IPS DF 6.9 (cell line): Measurements from ENCODE around the gene FBXL19.

Experiments
- DNase-seq: peaks from one replicate; pipeline ENCODE4 v3.0.0-alpha.2; 2013; ENCODE audit warnings: low read depth, low spot score
- H3K27ac ChIP-seq: one replicate; pipeline ENCODE4 v1.5.1; 2013; ENCODE audit warnings: low read length, control low read depth
- H3K27me3 ChIP-seq: 2 replicates; pipeline ENCODE4 v1.6.1; 2013; ENCODE audit warnings: mild to moderate bottlenecking, low read length; ENCODE audit not compliant: control insufficient read depth, insufficient read depth
- H3K36me3 ChIP-seq: 2 replicates; pipeline ENCODE4 v1.6.1; 2013; ENCODE audit warnings: low read length; ENCODE audit not compliant: control insufficient read depth, insufficient read depth
- H3K4me1 ChIP-seq: 2 replicates; pipeline ENCODE4 v1.6.1; 2013; ENCODE audit warnings: low read length; ENCODE audit not compliant: control insufficient read depth, insufficient read depth
- H3K4me3 ChIP-seq: 2 replicates; pipeline ENCODE4 v1.5.1; 2013; ENCODE audit warnings: mild to moderate bottlenecking, low read length
- H3K9me3 ChIP-seq: 2 replicates; pipeline ENCODE4 v1.6.1; 2013; ENCODE audit warnings: low read length, inconsistent platforms; ENCODE audit not compliant: control insufficient read depth, insufficient read depth
- WGBS: extraction: QIAGEN DNeasy Blood & Tissue Kit; methylation state at CpG from one replicate; pipeline ENCODE4 v1.1.7; 2013; ENCODE audit warnings: mixed read lengths, missing lambda C conversion rate; ENCODE audit not compliant: insufficient read length, insufficient coverage; 5-methylcytosine and 5-hydroxymethylcytosine counted together

FBXL19 gene

GRCh38 chr16:30956601-30957455 is 33.5 kb downstream of the FBXL19 start:
- peaks cover 17% of the 10 kb centered on the region; the same call in 1 of the 2 replicates for H3K36me3 ChIP-seq
- no peak for DNase-seq
- no peak overlapping the region for H3K27ac ChIP-seq
- H3K9me3 ChIP-seq: no peaks in the 10 kb centered on the region
- peaks cover 4% of the 10 kb centered on the region for H3K4me1 ChIP-seq
- H3K4me3 ChIP-seq: peak overlapping the region; percentile 92; the same call in 1 of the 2 replicates
- no peaks in the 10 kb centered on the region for H3K27me3 ChIP-seq
- WGBS: no CpG with 5 or more reads among the region's 42 CpGs

- Histone ChIP-seq H3K9me3 (no peaks in the 10 kb centered on the region), H3K36me3 (peaks cover 17% of the 10 kb centered on the region; the same call in 1 of the 2 replicates), H3K4me1 (peaks cover 4% of the 10 kb centered on the region), H3K27ac (no peak within 1 kb of the TSS), H3K4me3 (peak within 1 kb of the TSS; percentile 92), H3K27me3 (no peaks in the 10 kb centered on the region)
- no peak for DNase-seq
- WGBS: no CpG with 5 or more reads among the region's 85 CpGs
Observed at GRCh38 chr16:30957456-30958174, 34.2 kb downstream of the FBXL19 start, which contains the start of gene SETD1A. Gene SETD1A, plus strand, starts transcription at chr16:30957754. Its CDS starts 978 bp downstream, at chr16:30958732.

- Histone ChIP-seq H3K4me1 (peaks cover 3% of the 10 kb centered on the region), H3K27ac (no peak overlapping the region), H3K36me3 (peaks cover 20% of the 10 kb centered on the region; the same call in 1 of the 2 replicates), H3K4me3 (peak overlapping the region; percentile 92; the same call in 1 of the 2 replicates), H3K9me3 (no peaks in the 10 kb centered on the region), H3K27me3 (no peaks in the 10 kb centered on the region)
- DNase-seq: no peak
- WGBS: no CpG with 5 or more reads among the region's 55 CpGs
Observed at GRCh38 chr16:30958175-30959079, 35.1 kb downstream of the FBXL19 start.

GRCh38 chr16:30961384-30961783 is 38.0 kb downstream of the FBXL19 start:
- H3K4me1 ChIP-seq: no peaks in the 10 kb centered on the region; the same call in 1 of the 2 replicates
- no peaks in the 10 kb centered on the region for H3K27me3 ChIP-seq
- no peak for DNase-seq
- peaks cover 45% of the 10 kb centered on the region for H3K36me3 ChIP-seq
- H3K4me3 ChIP-seq: no peak overlapping the region
- H3K9me3 ChIP-seq: no peaks in the 10 kb centered on the region
- H3K27ac ChIP-seq: no peak overlapping the region
- WGBS: no CpG with 5 or more reads among the region's 11 CpGs

GRCh38 chr16:30963925-30964511 is 40.6 kb downstream of the FBXL19 start:
- no peak overlapping the region for H3K27ac ChIP-seq
- H3K36me3 ChIP-seq: peaks cover 55% of the 10 kb centered on the region
- no peak for DNase-seq
- no CpG with 5 or more reads among the region's 18 CpGs for WGBS
- no peaks in the 10 kb centered on the region for H3K27me3 ChIP-seq
- no peak overlapping the region for H3K4me3 ChIP-seq
- no peaks in the 10 kb centered on the region; the same call in 1 of the 2 replicates for H3K4me1 ChIP-seq
- H3K9me3 ChIP-seq: no peaks in the 10 kb centered on the region

GRCh38 chr16:30964574-30965226 is 41.3 kb downstream of the FBXL19 start:
- no peak for DNase-seq
- H3K36me3 ChIP-seq: peaks cover 61% of the 10 kb centered on the region
- H3K27me3 ChIP-seq: no peaks in the 10 kb centered on the region
- no peak overlapping the region for H3K27ac ChIP-seq
- H3K4me1 ChIP-seq: no peaks in the 10 kb centered on the region; the same call in 1 of the 2 replicates
- WGBS: no CpG with 5 or more reads among the region's 33 CpGs
- no peaks in the 10 kb centered on the region for H3K9me3 ChIP-seq
- H3K4me3 ChIP-seq: no peak overlapping the region

GRCh38 chr16:30965436-30965835 is 42.1 kb downstream of the FBXL19 start:
- Histone ChIP-seq H3K27ac (no peak overlapping the region), H3K4me3 (no peak overlapping the region), H3K36me3 (peaks cover 55% of the 10 kb centered on the region), H3K9me3 (no peaks in the 10 kb centered on the region), H3K4me1 (no peaks in the 10 kb centered on the region; the same call in 1 of the 2 replicates), H3K27me3 (no peaks in the 10 kb centered on the region)
- DNase-seq: no peak
- WGBS: no CpG with 5 or more reads among the region's 15 CpGs

GRCh38 chr16:30966033-30966619 is 42.8 kb downstream of the FBXL19 start:
- Histone ChIP-seq H3K9me3 (no peaks in the 10 kb centered on the region), H3K27ac (no peak overlapping the region), H3K27me3 (no peaks in the 10 kb centered on the region), H3K36me3 (peaks cover 57% of the 10 kb centered on the region), H3K4me1 (no peaks in the 10 kb centered on the region; the same call in 1 of the 2 replicates), H3K4me3 (no peak overlapping the region)
- DNase-seq: no peak
- no CpG with 5 or more reads among the region's 19 CpGs for WGBS

GRCh38 chr16:30967795-30968194 is 44.4 kb downstream of the FBXL19 start:
- WGBS: no CpG with 5 or more reads among the region's 4 CpGs
- Histone ChIP-seq H3K36me3 (peaks cover 59% of the 10 kb centered on the region), H3K4me1 (no peaks in the 10 kb centered on the region)

More at GRCh38 chr16:30967795-30968194, 44.4 kb downstream of the FBXL19 start:
- H3K27ac ChIP-seq: no peak overlapping the region
- H3K27me3 ChIP-seq: no peaks in the 10 kb centered on the region
- H3K9me3 ChIP-seq: no peaks in the 10 kb centered on the region
- no peak overlapping the region for H3K4me3 ChIP-seq
- no peak for DNase-seq
